Measurements from ENCODE around the gene CLDN9. TPM values are rescaled to one million over a fixed set of nuclear protein-coding genes. Genes with fewer than 3 reads are reported as not detected.
A peak's percentile ranks its signal among the peaks of the same experiment; 100 is the strongest.

Gene CLDN9
- total and polyA plus RNA-seq, 2 experiments from 2014 or later: 0.09 TPM; not detected in 1

- Histone ChIP-seq H3K9me3 (ENCODE audit: low read depth) (no peaks in the 10 kb centered on the region), H2AFZ (no peak overlapping the region), H4K20me1 (ENCODE audit: insufficient read depth) (no peaks in the 10 kb centered on the region), H3K36me3 (ENCODE audit: low read depth) (no peaks in the 10 kb centered on the region), H3K9ac (no peak overlapping the region), H3K4me1 (ENCODE audit: insufficient read depth) (no peaks in the 10 kb centered on the region), H3K27me3 (replicated peaks; ENCODE audit: insufficient read depth) (peaks cover 55% of the 10 kb centered on the region), H3K9me2 (ENCODE audit: insufficient read depth) (no peaks in the 10 kb centered on the region), H3K4me3 (no peak overlapping the region), H3K79me2 (ENCODE audit: insufficient read depth) (no peaks in the 10 kb centered on the region), H3K4me2 (ENCODE audit: unreplicated experiment) (no peak overlapping the region), H3K27ac (no peak overlapping the region), H3F3A (ENCODE audit: insufficient read depth) (no peaks in the 10 kb centered on the region)
- DNase-seq: peak; percentile 32
- TF ChIP-seq EZH2 (IDR thresholded peaks at IDR 0.05; ENCODE audit: insufficient read depth, poor library complexity, severe bottlenecking) (peak; percentile 58), EZH2phosphoT487 (IDR thresholded peaks at IDR 0.05; ENCODE audit: insufficient read depth, low read depth) (no peak)
- WGBS, 2 experiments (ENCODE audit: low coverage in 1 of 2, low lambda C conversion rate in 2 of 2, missing lambda C conversion rate in 2 of 2): 1 to 2% methylated on average over 44 to 55 of the region's 68 CpGs
- in situ Hi-C loops (cut with MboI): no loop called here
Observed at GRCh38 chr16:2964475-2965336, 48.0 kb upstream of the CLDN9 start.

DNA sequence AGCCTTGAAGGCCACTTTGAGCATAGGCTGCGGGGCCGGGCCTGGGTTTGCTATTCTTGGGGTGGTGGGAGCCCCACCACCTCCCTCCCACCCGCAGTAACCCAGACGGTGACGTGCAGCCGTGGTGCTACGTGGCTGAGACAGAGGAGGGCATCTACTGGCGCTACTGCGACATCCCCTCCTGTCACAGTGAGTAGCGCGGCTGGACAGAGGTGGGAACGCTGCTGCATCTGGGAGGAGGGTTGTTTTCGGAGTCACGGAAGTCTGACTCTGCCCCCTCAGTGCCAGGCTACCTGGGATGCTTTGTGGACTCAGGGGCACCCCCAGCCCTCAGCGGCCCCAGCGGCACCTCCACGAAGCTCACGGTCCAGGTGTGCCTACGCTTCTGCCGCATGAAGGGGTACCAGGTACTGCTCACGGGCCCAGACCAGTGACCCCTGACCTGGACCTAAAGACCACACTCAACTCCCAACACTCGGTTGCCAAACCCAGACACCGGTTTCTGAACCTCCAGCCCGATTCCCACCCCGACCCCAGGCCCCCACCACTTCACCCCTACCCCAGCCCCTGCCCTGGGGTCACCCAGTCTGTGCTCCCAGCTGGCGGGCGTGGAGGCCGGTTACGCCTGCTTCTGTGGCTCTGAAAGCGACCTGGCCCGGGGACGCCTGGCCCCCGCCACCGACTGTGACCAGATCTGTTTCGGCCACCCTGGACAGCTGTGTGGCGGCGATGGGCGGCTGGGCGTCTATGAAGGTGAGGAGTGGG, 46.5 kb upstream of the CLDN9 start:
- Histone ChIP-seq H3K79me2 (ENCODE audit: insufficient read depth) (no peaks in the 10 kb centered on the region), H3K9me2 (ENCODE audit: insufficient read depth) (no peaks in the 10 kb centered on the region), H3K4me1 (ENCODE audit: insufficient read depth) (no peaks in the 10 kb centered on the region), H2AFZ (no peak overlapping the region), H3F3A (ENCODE audit: insufficient read depth) (no peaks in the 10 kb centered on the region), H4K20me1 (ENCODE audit: insufficient read depth) (no peaks in the 10 kb centered on the region), H3K9me3 (ENCODE audit: low read depth) (no peaks in the 10 kb centered on the region), H3K4me2 (ENCODE audit: unreplicated experiment) (no peak overlapping the region), H3K36me3 (ENCODE audit: low read depth) (no peaks in the 10 kb centered on the region), H3K27ac (no peak overlapping the region), H3K4me3 (no peak overlapping the region), H3K27me3 (replicated peaks; ENCODE audit: insufficient read depth) (peaks cover 55% of the 10 kb centered on the region), H3K9ac (no peak overlapping the region)
- in situ Hi-C loops (cut with MboI): no loop called here
- TF ChIP-seq EZH2phosphoT487 (IDR thresholded peaks at IDR 0.05; ENCODE audit: insufficient read depth, low read depth): no peak
- no peak for TF ChIP-seq EZH2 (IDR thresholded peaks at IDR 0.05; ENCODE audit: insufficient read depth, poor library complexity, severe bottlenecking)
- 46 to 50% methylated on average over 36 to 39 of the region's 39 CpGs for WGBS, 2 experiments (ENCODE audit: low coverage in 1 of 2, low lambda C conversion rate in 2 of 2, missing lambda C conversion rate in 2 of 2)
- DNase-seq: no peak

DNA sequence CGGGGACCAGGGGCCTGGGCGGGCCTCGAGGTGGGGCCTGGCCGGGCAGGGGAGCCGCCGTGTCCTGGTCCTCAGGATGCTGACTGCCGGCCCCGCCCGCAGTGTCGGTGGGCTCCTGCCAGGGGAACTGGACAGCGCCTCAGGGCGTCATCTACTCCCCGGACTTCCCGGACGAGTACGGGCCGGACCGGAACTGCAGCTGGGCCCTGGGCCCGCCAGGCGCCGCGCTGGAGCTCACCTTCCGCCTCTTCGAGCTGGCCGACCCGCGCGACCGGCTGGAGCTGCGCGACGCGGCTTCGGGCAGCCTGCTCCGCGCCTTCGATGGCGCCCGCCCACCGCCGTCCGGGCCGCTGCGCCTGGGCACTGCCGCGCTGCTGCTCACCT, 45.9 kb upstream of the CLDN9 start:
- Histone ChIP-seq H3K4me2 (ENCODE audit: unreplicated experiment) (no peak overlapping the region), H3K4me1 (ENCODE audit: insufficient read depth) (no peaks in the 10 kb centered on the region), H3K79me2 (ENCODE audit: insufficient read depth) (no peaks in the 10 kb centered on the region), H3K4me3 (no peak overlapping the region), H3K9me2 (ENCODE audit: insufficient read depth) (no peaks in the 10 kb centered on the region), H3K9me3 (ENCODE audit: low read depth) (no peaks in the 10 kb centered on the region), H3K9ac (no peak overlapping the region), H3K27ac (no peak overlapping the region), H2AFZ (no peak overlapping the region), H3K36me3 (ENCODE audit: low read depth) (no peaks in the 10 kb centered on the region), H3K27me3 (replicated peaks; ENCODE audit: insufficient read depth) (peaks cover 54% of the 10 kb centered on the region), H4K20me1 (ENCODE audit: insufficient read depth) (no peaks in the 10 kb centered on the region), H3F3A (ENCODE audit: insufficient read depth) (no peaks in the 10 kb centered on the region)
- DNase-seq: peak; percentile 55
- WGBS, 2 experiments (ENCODE audit: low coverage in 1 of 2, low lambda C conversion rate in 2 of 2, missing lambda C conversion rate in 2 of 2): 4 to 7% methylated on average over 36 to 44 of the region's 46 CpGs
- in situ Hi-C loops (cut with MboI): no loop called here
- TF ChIP-seq EZH2phosphoT487 (IDR thresholded peaks at IDR 0.05; ENCODE audit: insufficient read depth, low read depth): no peak
- no peak for TF ChIP-seq EZH2 (IDR thresholded peaks at IDR 0.05; ENCODE audit: insufficient read depth, poor library complexity, severe bottlenecking)

- DNase-seq: no peak
- TF ChIP-seq EZH2phosphoT487 (IDR thresholded peaks at IDR 0.05; ENCODE audit: insufficient read depth, low read depth) (no peak), EZH2 (IDR thresholded peaks at IDR 0.05; ENCODE audit: insufficient read depth, poor library complexity, severe bottlenecking) (no peak)
- Histone ChIP-seq H3K4me3 (no peak overlapping the region), H3K9me2 (ENCODE audit: insufficient read depth) (no peaks in the 10 kb centered on the region), H3K4me1 (ENCODE audit: insufficient read depth) (no peaks in the 10 kb centered on the region), H3K36me3 (ENCODE audit: low read depth) (no peaks in the 10 kb centered on the region), H3K9me3 (ENCODE audit: low read depth) (no peaks in the 10 kb centered on the region), H3K9ac (no peak overlapping the region), H3K27me3 (replicated peaks; ENCODE audit: insufficient read depth) (peaks cover 50% of the 10 kb centered on the region), H4K20me1 (ENCODE audit: insufficient read depth) (no peaks in the 10 kb centered on the region), H3K79me2 (ENCODE audit: insufficient read depth) (no peaks in the 10 kb centered on the region), H2AFZ (no peak overlapping the region), H3K4me2 (ENCODE audit: unreplicated experiment) (no peak overlapping the region), H3F3A (ENCODE audit: insufficient read depth) (no peaks in the 10 kb centered on the region), H3K27ac (no peak overlapping the region)
- in situ Hi-C loops (cut with MboI): no loop called here
- 6 to 10% methylated on average over 35 to 41 of the region's 51 CpGs for WGBS, 2 experiments (ENCODE audit: low coverage in 1 of 2, low lambda C conversion rate in 2 of 2, missing lambda C conversion rate in 2 of 2)
Observed at GRCh38 chr16:2967211-2967631, 45.5 kb upstream of the CLDN9 start.

Data from GM23248 (cell line).